KOPT-K1 (cell line): Measurements from ENCODE around the gene STH.

ENCODE experiments used
- H3K27ac ChIP-seq: fragments of 200-600 bp; sonication (generic); 2 replicates; pipeline ENCODE4 v1.5.1; 2016; ENCODE audit warnings: antibody characterized with exemption, mild to moderate bottlenecking, low read depth, low read length; ENCODE audit not compliant: poor library complexity, severe bottlenecking
- H3K36me3 ChIP-seq: fragments of 200-600 bp; sonication (generic); 2 replicates; pipeline ENCODE4 v1.5.1; 2017; ENCODE audit warnings: antibody characterized with exemption, mild to moderate bottlenecking, low read length, moderate library complexity; ENCODE audit not compliant: insufficient read depth
- H3K9me3 ChIP-seq: fragments of 200-600 bp; sonication (generic); 2 replicates; pipeline ENCODE4 v1.5.1; 2017; ENCODE audit warnings: antibody characterized with exemption, low read length, mild to moderate bottlenecking; ENCODE audit not compliant: insufficient read depth, poor library complexity, severe bottlenecking

The STH gene

GRCh38 chr17:45974916-45975630 lies 24.0 kb upstream of the STH start:
- no peak overlapping the region for H3K27ac ChIP-seq

GRCh38 chr17:45975640-45976295 lies 23.3 kb upstream of the STH start:
- H3K36me3 ChIP-seq = no peaks in the 10 kb centered on the region
- H3K27ac ChIP-seq = no peak overlapping the region
- H3K9me3 ChIP-seq = no peaks in the 10 kb centered on the region

More at GRCh38 chr17:45974916-45975630, 24.0 kb upstream of the STH start:
- H3K36me3 ChIP-seq = no peaks in the 10 kb centered on the region
- H3K9me3 ChIP-seq = no peaks in the 10 kb centered on the region

GRCh38 chr17:45976391-45976754 lies 22.7 kb upstream of the STH start:
- H3K27ac ChIP-seq = no peak overlapping the region
- no peaks in the 10 kb centered on the region for H3K9me3 ChIP-seq
- H3K36me3 ChIP-seq = no peaks in the 10 kb centered on the region

GRCh38 chr17:45976755-45977505 lies 22.1 kb upstream of the STH start:
- no peaks in the 10 kb centered on the region for H3K9me3 ChIP-seq
- H3K27ac ChIP-seq = no peak overlapping the region
- H3K36me3 ChIP-seq = no peaks in the 10 kb centered on the region

GRCh38 chr17:45977506-45977824 lies 21.6 kb upstream of the STH start:
- Histone ChIP-seq H3K9me3 (no peaks in the 10 kb centered on the region), H3K27ac (no peak overlapping the region), H3K36me3 (no peaks in the 10 kb centered on the region)

- no peaks in the 10 kb centered on the region for H3K36me3 ChIP-seq
- H3K27ac ChIP-seq = no peak overlapping the region
- H3K9me3 ChIP-seq = no peaks in the 10 kb centered on the region
Observed at GRCh38 chr17:45977976-45978626, 20.9 kb upstream of the STH start.

- H3K36me3 ChIP-seq = no peaks in the 10 kb centered on the region
- no peak overlapping the region for H3K27ac ChIP-seq
- no peaks in the 10 kb centered on the region for H3K9me3 ChIP-seq
Observed at GRCh38 chr17:45979137-45979536, 19.9 kb upstream of the STH start.

- Histone ChIP-seq H3K36me3 (no peaks in the 10 kb centered on the region), H3K9me3 (no peaks in the 10 kb centered on the region)
Observed at GRCh38 chr17:45980855-45981254, 18.2 kb upstream of the STH start.

GRCh38 chr17:45981306-45981705 lies 17.7 kb upstream of the STH start:
- Histone ChIP-seq H3K36me3 (no peaks in the 10 kb centered on the region), H3K27ac (no peak overlapping the region), H3K9me3 (no peaks in the 10 kb centered on the region)

More at GRCh38 chr17:45980855-45981254, 18.2 kb upstream of the STH start:
- no peak overlapping the region for H3K27ac ChIP-seq

GRCh38 chr17:45982791-45983613 lies 16.0 kb upstream of the STH start:
- H3K36me3 ChIP-seq = no peaks in the 10 kb centered on the region
- H3K27ac ChIP-seq = no peak overlapping the region
- no peaks in the 10 kb centered on the region for H3K9me3 ChIP-seq

GRCh38 chr17:45983614-45984310 lies 15.3 kb upstream of the STH start:
- H3K27ac ChIP-seq = no peak overlapping the region
- H3K9me3 ChIP-seq = no peaks in the 10 kb centered on the region
- no peaks in the 10 kb centered on the region for H3K36me3 ChIP-seq

GRCh38 chr17:45984368-45984767 lies 14.7 kb upstream of the STH start:
- Histone ChIP-seq H3K27ac (no peak overlapping the region), H3K9me3 (no peaks in the 10 kb centered on the region), H3K36me3 (no peaks in the 10 kb centered on the region)

GRCh38 chr17:45985447-45985846 lies 13.6 kb upstream of the STH start:
- Histone ChIP-seq H3K36me3 (no peaks in the 10 kb centered on the region), H3K9me3 (no peaks in the 10 kb centered on the region), H3K27ac (no peak overlapping the region)

- Histone ChIP-seq H3K27ac (no peak overlapping the region), H3K9me3 (no peaks in the 10 kb centered on the region), H3K36me3 (no peaks in the 10 kb centered on the region)
Observed at GRCh38 chr17:45986056-45986455, 13.0 kb upstream of the STH start.
